HG03095 (cell line): ENCODE results near the gene LNP1.
"Not testable (repeated sequence)": the region's sequence is repeated elsewhere in the genome, so short reads cannot be mapped to it uniquely, and the experiment has no call there.

Source experiments
- ATAC-seq: cut with Tn5 transposase; IDR thresholded peaks from one replicate; pipeline ENCODE4 v1.9.1; 2021; ENCODE audit warnings: moderate library complexity; ENCODE audit not compliant: unreplicated experiment

Gene LNP1, protein sequence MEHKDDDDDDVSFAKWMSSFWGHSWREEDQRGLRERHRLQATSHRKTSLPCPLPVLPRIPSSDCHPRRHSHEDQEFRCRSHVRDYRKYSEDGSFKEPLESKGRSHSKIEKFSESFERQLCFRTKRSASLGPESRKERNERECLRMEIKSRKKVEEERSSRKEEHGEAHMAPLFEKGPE

GRCh38 chr3:100400780-100401673 lies at the start of gene LNP1, which contains the start of gene TOMM70:
TSS of gene LNP1 (plus strand) at chr3:100401539. CDS start at chr3:100429730, 28,191 bp downstream.
TSS of gene TOMM70 (minus strand) at chr3:100401089. CDS start at chr3:100400949, 140 bp downstream.
- ATAC-seq: peak; percentile 88

DNA sequence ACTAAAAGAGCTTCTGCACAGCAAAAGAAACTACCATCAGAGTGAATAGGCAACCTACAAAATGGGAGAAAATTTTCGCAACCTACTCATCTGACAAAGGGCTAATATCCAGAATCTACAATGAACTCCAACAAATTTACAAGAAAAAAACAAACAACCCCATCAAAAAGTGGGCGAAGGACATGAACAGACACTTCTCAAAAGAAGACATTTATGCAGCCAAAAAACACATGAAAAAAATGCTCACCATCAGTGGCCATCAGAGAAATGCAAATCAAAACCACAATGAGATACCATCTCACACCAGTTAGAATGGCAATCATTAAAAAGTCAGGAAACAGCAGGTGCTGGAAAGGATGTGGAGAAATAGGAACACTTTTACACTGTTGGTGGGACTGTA lies 49.6 kb upstream of the LNP1 start:
- not testable (repeated sequence) for ATAC-seq

DNA sequence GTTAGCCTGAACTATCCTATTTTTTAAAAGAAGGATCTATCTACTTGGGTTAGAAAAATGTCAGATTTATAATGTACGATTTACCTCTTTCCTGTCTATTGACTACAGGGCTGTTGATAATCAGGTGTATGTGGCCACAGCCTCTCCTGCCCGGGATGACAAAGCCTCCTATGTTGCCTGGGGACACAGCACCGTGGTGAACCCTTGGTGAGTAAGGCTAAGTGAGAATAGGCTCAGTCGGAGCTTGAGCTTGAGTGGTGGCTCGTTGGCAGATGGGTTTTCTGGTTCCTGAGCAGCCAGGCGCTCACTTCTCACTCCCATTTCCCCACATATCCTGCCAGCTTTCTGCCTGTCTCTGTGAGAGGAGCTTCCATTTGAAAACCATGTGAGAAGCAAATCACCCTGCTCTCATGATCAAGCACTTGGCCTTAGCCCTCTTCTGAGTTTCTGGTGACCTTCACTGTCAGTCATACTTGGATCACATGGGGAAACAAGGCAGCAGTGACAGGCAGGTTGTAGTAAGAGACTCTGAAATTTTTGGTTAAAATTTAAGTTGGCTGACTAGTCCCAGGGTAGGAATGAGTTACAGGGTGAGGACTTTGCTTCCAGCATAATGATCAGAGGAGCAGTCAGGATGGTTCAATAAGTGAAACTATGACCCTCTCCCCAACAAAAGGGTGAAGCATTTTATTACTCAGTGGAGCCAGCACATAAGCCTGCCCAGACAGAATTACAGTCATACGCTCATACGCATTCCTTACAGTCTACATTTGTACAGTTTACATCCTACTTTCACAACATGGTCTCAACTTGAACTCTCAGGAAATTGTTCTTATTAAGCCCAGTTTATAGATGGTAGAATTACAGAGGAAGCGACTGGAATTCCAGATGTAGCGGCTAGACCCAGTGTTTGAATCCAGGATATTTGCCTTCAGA lies 48.8 kb upstream of the LNP1 start:
- no peak for ATAC-seq

DNA sequence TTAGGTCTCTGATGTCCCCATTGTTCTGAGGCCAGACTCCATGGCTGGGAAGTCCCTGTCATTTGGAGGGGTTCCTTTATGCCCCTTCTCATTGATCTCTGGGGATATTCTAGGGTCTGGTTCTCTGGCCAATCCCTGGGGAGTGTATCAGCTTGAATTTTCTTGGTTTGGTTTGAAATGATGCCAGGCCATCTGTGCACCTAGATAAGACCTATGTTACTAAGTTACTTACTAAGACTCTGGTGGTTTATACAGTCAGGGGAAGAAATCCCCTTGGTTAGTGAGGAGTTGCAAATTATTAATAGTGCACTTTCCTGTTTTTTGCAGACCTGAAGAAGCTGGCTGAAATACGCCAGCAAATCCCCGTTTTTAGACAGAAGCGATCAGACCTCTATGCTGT lies 46.5 kb upstream of the LNP1 start:
- ATAC-seq: no peak

GRCh38 chr3:100358413-100358812 lies 42.9 kb upstream of the LNP1 start:
- ATAC-seq: no peak

GRCh38 chr3:100359035-100359434 lies 42.3 kb upstream of the LNP1 start:
- no peak for ATAC-seq

GRCh38 chr3:100360757-100361496 lies 40.4 kb upstream of the LNP1 start:
- no peak for ATAC-seq

DNA sequence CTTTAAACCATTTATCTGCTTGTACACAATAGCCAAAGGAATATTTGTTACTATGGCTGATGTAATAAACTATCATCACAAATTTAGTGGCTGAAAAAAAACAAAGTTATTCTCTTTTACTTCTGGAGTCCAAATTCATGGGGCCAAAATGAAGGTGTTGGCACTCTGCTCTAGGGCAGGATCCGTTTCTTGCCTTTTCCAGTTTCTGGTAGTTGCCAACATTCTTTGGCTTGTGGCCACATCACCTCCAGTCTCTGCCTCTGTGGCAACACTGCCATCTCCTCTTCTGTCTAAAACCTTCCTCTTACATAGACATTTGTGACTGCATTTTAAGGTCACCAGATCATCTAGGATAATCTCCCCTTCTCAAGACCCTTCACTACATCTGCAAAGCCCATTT lies 39.4 kb upstream of the LNP1 start:
- no peak for ATAC-seq

DNA sequence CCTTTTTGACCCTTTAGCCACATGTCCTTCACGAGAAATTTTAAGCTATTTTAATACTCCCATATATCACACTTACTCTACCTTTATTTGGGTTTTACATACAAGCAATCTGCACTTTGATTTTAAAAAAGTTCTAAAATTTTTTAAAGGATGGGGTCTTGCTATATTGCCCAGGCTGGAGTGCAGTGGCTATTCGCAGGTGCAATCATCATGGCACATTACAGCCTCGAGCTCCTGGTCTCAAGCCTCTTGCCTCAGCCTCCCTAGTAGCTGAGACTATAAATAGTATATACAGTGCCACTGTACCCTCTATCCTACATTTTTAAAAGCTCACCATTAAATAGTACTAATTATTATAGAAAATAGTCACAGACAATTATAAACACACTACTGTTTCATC lies 36.9 kb upstream of the LNP1 start:
- no peak for ATAC-seq

DNA sequence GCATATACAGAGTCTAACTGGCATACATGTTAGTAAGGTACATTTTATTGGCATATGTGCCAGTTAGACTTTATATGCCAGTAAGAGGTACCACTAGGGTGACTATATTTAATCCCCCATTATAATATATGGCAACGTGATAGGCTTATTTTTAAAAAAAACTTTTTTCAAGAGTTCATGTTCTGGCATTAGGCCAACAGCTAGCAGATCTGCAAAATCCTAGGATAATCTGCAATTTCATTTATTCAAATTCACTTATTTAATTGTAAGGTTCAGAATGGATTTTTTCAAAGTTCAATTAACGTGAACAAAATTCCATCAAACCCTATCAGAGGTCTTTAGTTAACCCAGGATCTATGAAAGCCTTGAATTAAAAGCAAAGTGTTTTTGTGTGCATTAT lies 34.9 kb upstream of the LNP1 start:
- no peak for ATAC-seq

GRCh38 chr3:100368441-100368840 lies 32.9 kb upstream of the LNP1 start:
- no peak for ATAC-seq

- ATAC-seq: no peak
These were observed 30.6 kb upstream of the LNP1 start for GRCh38 chr3:100370756-100371155.

DNA sequence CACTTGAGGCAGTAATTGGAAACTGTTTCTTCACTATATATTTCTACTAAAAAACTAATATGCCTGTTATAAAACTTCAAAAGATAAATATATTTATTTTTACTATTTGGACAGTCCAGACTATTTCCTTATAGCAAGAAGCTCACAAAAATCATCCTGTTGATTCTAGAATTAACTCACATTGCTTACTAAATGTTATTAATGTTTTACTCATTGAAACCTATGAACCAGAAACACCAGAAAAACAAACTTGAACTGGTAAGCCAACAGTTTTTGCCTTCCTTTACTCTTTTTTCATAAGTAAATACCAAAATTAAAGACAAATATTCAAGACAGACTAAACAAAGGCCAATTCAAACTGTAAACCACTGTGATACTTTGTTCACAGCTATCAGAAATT lies 26.8 kb upstream of the LNP1 start:
- ATAC-seq: no peak

DNA sequence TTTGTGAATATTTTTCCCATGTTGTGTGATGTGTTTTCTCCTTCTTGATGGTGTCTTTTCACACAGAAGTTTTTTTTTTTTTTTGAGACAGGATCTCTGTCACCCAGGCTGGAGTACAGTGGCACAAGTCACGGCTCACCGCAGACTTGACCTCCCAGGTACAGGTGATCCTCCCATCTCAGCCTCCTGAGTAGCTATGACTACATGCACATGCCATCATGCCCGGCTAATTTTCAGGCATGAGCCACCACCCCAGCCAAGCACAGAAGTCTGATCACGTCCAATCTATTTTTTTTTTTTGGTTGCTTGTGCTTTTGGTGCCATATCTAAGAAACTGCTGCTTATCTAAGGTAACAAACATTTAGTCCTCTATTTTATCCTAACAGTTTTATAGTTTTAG lies 25.0 kb upstream of the LNP1 start:
- no peak for ATAC-seq

GRCh38 chr3:100384733-100385525 lies 16.4 kb upstream of the LNP1 start:
- ATAC-seq: no peak

GRCh38 chr3:100386437-100387074 lies 14.8 kb upstream of the LNP1 start:
- no peak for ATAC-seq

- ATAC-seq: no peak
These were observed 12.3 kb upstream of the LNP1 start for GRCh38 chr3:100389025-100389424.

DNA sequence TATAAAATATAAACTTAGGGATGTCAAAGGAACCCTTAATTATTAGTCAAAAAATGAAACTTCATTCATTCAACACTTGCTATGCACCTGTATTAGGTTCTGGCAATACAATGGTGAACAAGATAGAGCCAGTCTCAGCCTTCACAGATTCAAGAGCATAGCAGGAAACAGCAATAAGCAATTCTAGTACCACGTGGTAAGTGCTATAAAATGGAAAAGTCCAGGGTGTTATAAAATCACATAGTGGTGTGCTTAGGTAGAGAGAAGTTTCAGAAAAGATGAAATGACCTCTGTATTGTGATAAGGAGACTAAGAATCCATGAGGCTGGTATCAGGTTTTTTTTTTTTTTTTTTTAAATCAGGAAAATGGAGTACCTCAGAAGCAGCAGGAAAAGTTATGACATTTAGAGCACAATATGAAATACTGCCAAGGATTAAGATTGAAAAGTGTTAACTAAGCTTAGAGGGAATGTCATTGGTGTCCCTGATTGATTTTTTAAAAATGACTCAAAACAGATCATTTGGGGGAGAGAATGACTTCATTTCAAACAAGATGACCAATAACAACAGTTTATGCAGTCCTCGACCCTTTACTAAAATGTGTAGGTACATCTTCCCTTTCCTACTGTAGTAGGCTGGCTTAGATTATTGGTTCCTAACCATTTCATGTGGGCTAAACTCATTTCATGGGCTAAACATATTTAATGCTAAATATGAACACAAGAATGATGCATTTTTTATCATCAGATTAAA lies 5.5 kb upstream of the LNP1 start:
- no peak for ATAC-seq

DNA sequence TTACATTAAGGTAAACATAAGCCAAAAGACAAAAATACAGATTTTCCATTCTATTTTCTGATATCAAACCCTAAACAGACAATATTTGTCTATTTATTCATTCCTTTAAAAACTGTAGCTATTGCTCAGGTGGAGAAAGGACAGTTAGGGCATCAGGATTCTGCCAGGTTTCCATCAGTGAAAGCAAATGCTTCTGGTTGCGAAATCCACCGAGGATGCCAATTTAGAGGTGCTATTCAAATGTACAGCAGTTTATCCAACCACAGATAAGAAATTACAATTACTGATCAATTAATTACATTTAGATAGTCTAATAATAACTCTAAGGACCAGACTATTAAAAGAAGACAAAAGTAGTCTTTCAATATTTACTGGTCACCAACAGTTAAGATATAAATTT lies 4.4 kb upstream of the LNP1 start:
- no peak for ATAC-seq
